Muscle of leg (tissue), 16 donors: ENCODE measurements around the gene USP17L26. TPM values are rescaled to one million over a fixed set of nuclear protein-coding genes. Genes with fewer than 3 reads are reported as not detected.
"Not testable (repeated sequence)": the region's sequence is repeated elsewhere in the genome, so short reads cannot be mapped to it uniquely, and the experiment has no call there.

Experiments used
- DNase-seq: peaks from one replicate; pipeline ENCODE4 v3.0.0; 2013
- H3K27ac ChIP-seq: one replicate; pipeline ENCODE4 v1.5.1; 2013; ENCODE audit warnings: mild to moderate bottlenecking, low read length, control low read depth
- H3K27me3 ChIP-seq: one replicate; pipeline ENCODE4 v1.6.1; 2013; ENCODE audit warnings: low read length; ENCODE audit not compliant: control insufficient read depth, insufficient read depth
- H3K36me3 ChIP-seq: one replicate; pipeline ENCODE4 v1.6.1; 2013; ENCODE audit warnings: low read length; ENCODE audit not compliant: control insufficient read depth, insufficient read depth
- H3K4me1 ChIP-seq: one replicate; pipeline ENCODE4 v1.6.1; 2013; ENCODE audit warnings: low read length; ENCODE audit not compliant: control insufficient read depth, insufficient read depth
- H3K4me3 ChIP-seq: one replicate; pipeline ENCODE4 v1.5.1; 2013; ENCODE audit warnings: low read length, control low read depth
- H3K9me3 ChIP-seq: replicated peaks from 2 replicates; pipeline ENCODE4 v1.6.1; 2013; ENCODE audit warnings: low read depth, low read length; ENCODE audit not compliant: control insufficient read depth
- WGBS: methylation state at CpG from one replicate; pipeline ENCODE4 v1.1.5; 2013; ENCODE audit warnings: missing lambda C conversion rate; ENCODE audit not compliant: insufficient coverage; 5-methylcytosine and 5-hydroxymethylcytosine counted together
- long read RNA-seq, 11 donors: transcript quantifications; one replicate each; lab custom pipeline, GENCODE V29; 2026
- polyA plus RNA-seq, 8 donors: library from polyadenylated mRNA; unstranded; fragments of 120-200 nt; gene quantifications; one replicate each; pipeline versions ENCODE4 v1.2.1 to v1.2.3, GENCODE V29; 2013; ENCODE audit warnings: inconsistent platforms in 1 of 8, low replicate concordance in 1 of 8; ENCODE audit not compliant: insufficient read length in 8 of 8, insufficient read depth in 1 of 8
- total RNA-seq: library from RNA; stranded (reverse); fragments of 120-200 nt; gene quantifications from one replicate; pipeline ENCODE4 v1.2.4, GENCODE V29; 2013

USP17L26 gene, protein sequence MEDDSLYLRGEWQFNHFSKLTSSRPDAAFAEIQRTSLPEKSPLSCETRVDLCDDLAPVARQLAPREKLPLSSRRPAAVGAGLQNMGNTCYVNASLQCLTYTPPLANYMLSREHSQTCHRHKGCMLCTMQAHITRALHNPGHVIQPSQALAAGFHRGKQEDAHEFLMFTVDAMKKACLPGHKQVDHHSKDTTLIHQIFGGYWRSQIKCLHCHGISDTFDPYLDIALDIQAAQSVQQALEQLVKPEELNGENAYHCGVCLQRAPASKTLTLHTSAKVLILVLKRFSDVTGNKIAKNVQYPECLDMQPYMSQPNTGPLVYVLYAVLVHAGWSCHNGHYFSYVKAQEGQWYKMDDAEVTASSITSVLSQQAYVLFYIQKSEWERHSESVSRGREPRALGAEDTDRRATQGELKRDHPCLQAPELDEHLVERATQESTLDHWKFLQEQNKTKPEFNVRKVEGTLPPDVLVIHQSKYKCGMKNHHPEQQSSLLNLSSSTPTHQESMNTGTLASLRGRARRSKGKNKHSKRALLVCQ
- total RNA-seq (not detected), polyA plus RNA-seq (not detected)
- long read RNA-seq, donor 1, result 0 reads
- long read RNA-seq, donor 2, result 0 reads
- long read RNA-seq, donor 3, result 0 reads
- long read RNA-seq, donor 4, result 0 reads
- long read RNA-seq, donor 5, result 0 reads
- long read RNA-seq, donor 6, result 0 reads
- long read RNA-seq, donor 7, result 0 reads
- long read RNA-seq, donor 8, result 0 reads
- long read RNA-seq, donor 9, result 0 reads
- long read RNA-seq, donor 10, result 0 reads
- long read RNA-seq, donor 11, result 0 reads

DNA sequence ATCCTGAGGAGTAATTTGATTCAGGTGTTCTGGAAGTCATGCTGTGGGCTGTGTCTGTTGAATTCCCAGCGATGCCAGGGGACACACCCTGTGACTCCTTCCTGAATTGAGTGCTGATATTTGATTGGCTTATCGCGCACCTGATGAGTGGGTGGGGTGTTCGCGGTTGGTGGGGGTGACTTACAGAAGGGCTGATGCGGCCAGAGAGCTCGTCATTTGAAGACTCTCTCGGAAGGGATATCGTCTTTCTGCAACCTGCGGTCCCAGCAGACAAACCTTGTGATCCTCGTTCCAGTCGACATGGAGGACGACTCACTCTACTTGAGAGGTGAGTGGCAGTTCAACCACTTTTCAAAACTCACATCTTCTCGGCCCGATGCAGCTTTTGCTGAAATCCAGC lies at the start of gene USP17L26:
Gene USP17L26, plus strand, starts transcription at position 301 of the 400 bp plus-strand sequence. Its CDS starts 0 bp downstream, at position 301.
- not testable (repeated sequence) for H3K27me3 ChIP-seq, H3K4me1 ChIP-seq, H3K4me3 ChIP-seq, H3K27ac ChIP-seq, H3K9me3 ChIP-seq, DNase-seq, H3K36me3 ChIP-seq
- no CpG with 5 or more reads among the region's 15 CpGs for WGBS

DNA sequence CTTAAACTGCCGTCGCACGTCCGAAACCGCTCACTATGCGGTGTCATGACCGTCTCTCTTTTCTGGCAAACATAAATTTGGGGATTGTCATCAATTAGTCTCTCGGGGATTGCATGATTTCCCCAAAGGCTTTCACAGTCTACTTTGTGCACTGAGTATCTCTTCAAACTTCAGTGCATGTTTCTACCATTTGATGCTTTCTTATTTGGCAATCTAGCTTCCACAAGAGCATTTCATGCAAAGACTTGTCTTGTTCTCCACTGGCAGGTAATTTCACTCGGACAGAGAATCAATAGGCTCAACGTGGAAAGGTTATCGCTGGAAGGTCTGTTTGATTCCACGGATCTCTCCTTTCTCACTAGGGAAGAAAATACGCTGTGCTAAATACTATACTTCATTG lies 10.3 kb upstream of the USP17L26 start:
- not testable (repeated sequence) for DNase-seq, H3K9me3 ChIP-seq, H3K27me3 ChIP-seq, H3K27ac ChIP-seq, H3K4me1 ChIP-seq, H3K36me3 ChIP-seq, H3K4me3 ChIP-seq
- no CpG with 5 or more reads among the region's 13 CpGs for WGBS

DNA sequence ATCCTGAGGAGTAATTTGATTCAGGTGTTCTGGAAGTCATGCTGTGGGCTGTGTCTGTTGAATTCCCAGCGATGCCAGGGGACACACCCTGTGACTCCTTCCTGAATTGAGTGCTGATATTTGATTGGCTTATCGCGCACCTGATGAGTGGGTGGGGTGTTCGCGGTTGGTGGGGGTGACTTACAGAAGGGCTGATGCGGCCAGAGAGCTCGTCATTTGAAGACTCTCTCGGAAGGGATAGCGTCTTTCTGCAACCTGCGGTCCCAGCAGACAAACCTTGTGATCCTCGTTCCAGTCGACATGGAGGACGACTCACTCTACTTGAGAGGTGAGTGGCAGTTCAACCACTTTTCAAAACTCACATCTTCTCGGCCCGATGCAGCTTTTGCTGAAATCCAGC lies 9.6 kb upstream of the USP17L26 start, which contains the start of gene USP17L24:
Gene USP17L24, plus strand, starts transcription at position 301 of the 400 bp plus-strand sequence. Its CDS starts 0 bp downstream, at position 301.
- not testable (repeated sequence) for H3K36me3 ChIP-seq, H3K27ac ChIP-seq, H3K27me3 ChIP-seq, H3K4me1 ChIP-seq, DNase-seq, H3K9me3 ChIP-seq, H3K4me3 ChIP-seq
- no CpG with 5 or more reads among the region's 15 CpGs for WGBS

DNA sequence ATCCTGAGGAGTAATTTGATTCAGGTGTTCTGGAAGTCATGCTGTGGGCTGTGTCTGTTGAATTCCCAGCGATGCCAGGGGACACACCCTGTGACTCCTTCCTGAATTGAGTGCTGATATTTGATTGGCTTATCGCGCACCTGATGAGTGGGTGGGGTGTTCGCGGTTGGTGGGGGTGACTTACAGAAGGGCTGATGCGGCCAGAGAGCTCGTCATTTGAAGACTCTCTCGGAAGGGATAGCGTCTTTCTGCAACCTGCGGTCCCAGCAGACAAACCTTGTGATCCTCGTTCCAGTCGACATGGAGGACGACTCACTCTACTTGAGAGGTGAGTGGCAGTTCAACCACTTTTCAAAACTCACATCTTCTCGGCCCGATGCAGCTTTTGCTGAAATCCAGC lies 4.8 kb upstream of the USP17L26 start, which contains the start of gene USP17L25:
Gene USP17L25, plus strand, starts transcription at position 301 of the 400 bp plus-strand sequence. Its CDS starts 0 bp downstream, at position 301.
- not testable (repeated sequence) for DNase-seq, H3K4me3 ChIP-seq, H3K36me3 ChIP-seq, H3K27me3 ChIP-seq, H3K4me1 ChIP-seq, H3K9me3 ChIP-seq, H3K27ac ChIP-seq
- WGBS, result no CpG with 5 or more reads among the region's 15 CpGs

DNA sequence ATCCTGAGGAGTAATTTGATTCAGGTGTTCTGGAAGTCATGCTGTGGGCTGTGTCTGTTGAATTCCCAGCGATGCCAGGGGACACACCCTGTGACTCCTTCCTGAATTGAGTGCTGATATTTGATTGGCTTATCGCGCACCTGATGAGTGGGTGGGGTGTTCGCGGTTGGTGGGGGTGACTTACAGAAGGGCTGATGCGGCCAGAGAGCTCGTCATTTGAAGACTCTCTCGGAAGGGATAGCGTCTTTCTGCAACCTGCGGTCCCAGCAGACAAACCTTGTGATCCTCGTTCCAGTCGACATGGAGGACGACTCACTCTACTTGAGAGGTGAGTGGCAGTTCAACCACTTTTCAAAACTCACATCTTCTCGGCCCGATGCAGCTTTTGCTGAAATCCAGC lies 4.6 kb downstream of the USP17L26 start, which contains the start of gene USP17L5:
Gene USP17L5, plus strand, starts transcription at position 301 of the 400 bp plus-strand sequence. Its CDS starts 0 bp downstream, at position 301.
- not testable (repeated sequence) for DNase-seq, H3K27me3 ChIP-seq, H3K27ac ChIP-seq, H3K4me1 ChIP-seq, H3K9me3 ChIP-seq, H3K4me3 ChIP-seq, H3K36me3 ChIP-seq
- WGBS, result no CpG with 5 or more reads among the region's 15 CpGs

DNA sequence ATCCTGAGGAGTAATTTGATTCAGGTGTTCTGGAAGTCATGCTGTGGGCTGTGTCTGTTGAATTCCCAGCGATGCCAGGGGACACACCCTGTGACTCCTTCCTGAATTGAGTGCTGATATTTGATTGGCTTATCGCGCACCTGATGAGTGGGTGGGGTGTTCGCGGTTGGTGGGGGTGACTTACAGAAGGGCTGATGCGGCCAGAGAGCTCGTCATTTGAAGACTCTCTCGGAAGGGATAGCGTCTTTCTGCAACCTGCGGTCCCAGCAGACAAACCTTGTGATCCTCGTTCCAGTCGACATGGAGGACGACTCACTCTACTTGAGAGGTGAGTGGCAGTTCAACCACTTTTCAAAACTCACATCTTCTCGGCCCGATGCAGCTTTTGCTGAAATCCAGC lies 9.4 kb downstream of the USP17L26 start, which contains the start of gene USP17L27:
Gene USP17L27, plus strand, starts transcription at position 301 of the 400 bp plus-strand sequence. Its CDS starts 0 bp downstream, at position 301.
- not testable (repeated sequence) for H3K9me3 ChIP-seq, H3K36me3 ChIP-seq, H3K4me3 ChIP-seq, DNase-seq, H3K27me3 ChIP-seq, H3K27ac ChIP-seq, H3K4me1 ChIP-seq
- WGBS, result no CpG with 5 or more reads among the region's 15 CpGs

DNA sequence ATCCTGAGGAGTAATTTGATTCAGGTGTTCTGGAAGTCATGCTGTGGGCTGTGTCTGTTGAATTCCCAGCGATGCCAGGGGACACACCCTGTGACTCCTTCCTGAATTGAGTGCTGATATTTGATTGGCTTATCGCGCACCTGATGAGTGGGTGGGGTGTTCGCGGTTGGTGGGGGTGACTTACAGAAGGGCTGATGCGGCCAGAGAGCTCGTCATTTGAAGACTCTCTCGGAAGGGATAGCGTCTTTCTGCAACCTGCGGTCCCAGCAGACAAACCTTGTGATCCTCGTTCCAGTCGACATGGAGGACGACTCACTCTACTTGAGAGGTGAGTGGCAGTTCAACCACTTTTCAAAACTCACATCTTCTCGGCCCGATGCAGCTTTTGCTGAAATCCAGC lies 14.1 kb downstream of the USP17L26 start, which contains the start of gene USP17L28:
Gene USP17L28, plus strand, starts transcription at position 301 of the 400 bp plus-strand sequence. Its CDS starts 0 bp downstream, at position 301.
- WGBS, result no CpG with 5 or more reads among the region's 15 CpGs
- DNase-seq, H3K27ac ChIP-seq, H3K4me1 ChIP-seq, H3K9me3 ChIP-seq, H3K4me3 ChIP-seq, H3K36me3 ChIP-seq, H3K27me3 ChIP-seq: not testable (repeated sequence)

DNA sequence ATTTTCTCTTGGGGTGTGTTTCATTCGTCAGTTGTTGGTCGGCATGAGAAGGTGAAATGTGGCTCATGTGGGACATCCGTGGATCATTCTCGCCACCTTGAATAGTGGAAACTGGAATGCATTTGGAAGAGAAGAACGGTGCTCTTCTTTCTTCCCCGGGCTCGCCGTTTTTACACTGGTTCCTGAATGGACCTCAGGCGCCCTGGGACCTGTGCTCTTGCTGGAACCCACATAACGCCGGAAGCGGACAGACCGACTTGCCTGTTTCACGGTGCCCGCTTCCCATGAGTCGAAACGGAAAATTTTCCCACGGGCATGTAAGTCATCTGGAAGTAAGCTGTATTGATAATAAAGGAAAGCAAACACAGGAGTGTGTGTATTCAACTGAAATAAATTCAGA lies 16.4 kb downstream of the USP17L26 start:
- not testable (repeated sequence) for H3K36me3 ChIP-seq

DNA sequence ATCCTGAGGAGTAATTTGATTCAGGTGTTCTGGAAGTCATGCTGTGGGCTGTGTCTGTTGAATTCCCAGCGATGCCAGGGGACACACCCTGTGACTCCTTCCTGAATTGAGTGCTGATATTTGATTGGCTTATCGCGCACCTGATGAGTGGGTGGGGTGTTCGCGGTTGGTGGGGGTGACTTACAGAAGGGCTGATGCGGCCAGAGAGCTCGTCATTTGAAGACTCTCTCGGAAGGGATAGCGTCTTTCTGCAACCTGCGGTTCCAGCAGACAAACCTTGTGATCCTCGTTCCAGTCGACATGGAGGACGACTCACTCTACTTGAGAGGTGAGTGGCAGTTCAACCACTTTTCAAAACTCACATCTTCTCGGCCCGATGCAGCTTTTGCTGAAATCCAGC lies 18.9 kb downstream of the USP17L26 start, which contains the start of gene USP17L29:
Gene USP17L29, plus strand, starts transcription at position 301 of the 400 bp plus-strand sequence. Its CDS starts 0 bp downstream, at position 301.
- not testable (repeated sequence) for H3K4me1 ChIP-seq, H3K36me3 ChIP-seq, H3K4me3 ChIP-seq, H3K27me3 ChIP-seq, DNase-seq, H3K27ac ChIP-seq, H3K9me3 ChIP-seq
- WGBS, result no CpG with 5 or more reads among the region's 15 CpGs

More for the DNA sequence above, 16.4 kb downstream of the USP17L26 start:
- H3K4me1 ChIP-seq, H3K27ac ChIP-seq, H3K4me3 ChIP-seq, H3K27me3 ChIP-seq, DNase-seq, H3K9me3 ChIP-seq: not testable (repeated sequence)
- WGBS, result 94% methylated on average over 10 of the region's 18 CpGs

DNA sequence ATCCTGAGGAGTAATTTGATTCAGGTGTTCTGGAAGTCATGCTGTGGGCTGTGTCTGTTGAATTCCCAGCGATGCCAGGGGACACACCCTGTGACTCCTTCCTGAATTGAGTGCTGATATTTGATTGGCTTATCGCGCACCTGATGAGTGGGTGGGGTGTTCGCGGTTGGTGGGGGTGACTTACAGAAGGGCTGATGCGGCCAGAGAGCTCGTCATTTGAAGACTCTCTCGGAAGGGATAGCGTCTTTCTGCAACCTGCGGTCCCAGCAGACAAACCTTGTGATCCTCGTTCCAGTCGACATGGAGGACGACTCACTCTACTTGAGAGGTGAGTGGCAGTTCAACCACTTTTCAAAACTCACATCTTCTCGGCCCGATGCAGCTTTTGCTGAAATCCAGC lies 28.4 kb downstream of the USP17L26 start, which contains the start of gene USP17L30:
Gene USP17L30, plus strand, starts transcription at position 301 of the 400 bp plus-strand sequence. Its CDS starts 0 bp downstream, at position 301.
- not testable (repeated sequence) for H3K27ac ChIP-seq

More for the DNA sequence above, 28.4 kb downstream of the USP17L26 start, which contains the start of gene USP17L30:
- not testable (repeated sequence) for H3K36me3 ChIP-seq, H3K4me3 ChIP-seq, DNase-seq, H3K27me3 ChIP-seq, H3K4me1 ChIP-seq, H3K9me3 ChIP-seq
- no CpG with 5 or more reads among the region's 15 CpGs for WGBS
